Stimulated activated naive CD4-positive, alpha-beta T cell treated with Interleukin-2 at 50 U/mL for 16 hours (primary cell): ENCODE results near the gene ZBED3.

Experiments
- DNase-seq: peaks from one replicate; lab custom pipeline; 2025; lab: John Stamatoyannopoulos, UW

The ZBED3 gene

GRCh38 chr5:77076961-77077828 is 9.9 kb downstream of the ZBED3 start:
- peak; percentile 26 for DNase-seq

GRCh38 chr5:77074745-77075144 is 12.3 kb downstream of the ZBED3 start:
- DNase-seq: no peak

GRCh38 chr5:77073667-77074066 is 13.4 kb downstream of the ZBED3 start:
- DNase-seq: no peak

DNA sequence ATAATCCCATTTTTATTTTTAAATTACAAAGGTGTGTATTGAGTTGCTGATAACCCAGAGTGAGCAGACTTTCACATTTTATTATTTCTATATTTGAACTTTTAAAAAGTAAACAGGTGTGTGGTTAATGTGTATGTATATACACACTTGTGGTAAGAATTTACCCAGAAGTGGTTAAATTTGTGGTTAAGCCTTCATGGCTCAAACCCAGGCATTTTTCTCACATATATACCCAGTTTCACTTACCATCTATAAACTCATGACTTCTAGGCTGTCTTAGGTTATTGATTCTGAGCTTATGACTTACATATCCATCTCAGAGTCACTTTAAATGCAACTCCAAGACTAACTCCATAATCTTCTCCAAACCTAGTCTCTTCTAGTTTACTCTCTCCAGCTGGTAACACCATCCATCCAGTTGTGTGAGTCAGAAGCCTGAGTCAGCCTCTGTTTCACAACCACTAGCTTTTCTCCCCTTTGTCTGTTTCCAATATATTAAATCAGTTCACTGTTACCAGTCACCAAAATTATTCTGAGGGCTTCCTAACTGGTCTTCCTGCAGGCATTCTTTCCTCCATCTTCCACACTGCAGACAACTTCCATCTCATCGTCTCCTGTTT is 20.2 kb downstream of the ZBED3 start:
- no peak for DNase-seq

GRCh38 chr5:77066184-77066583 is 20.9 kb downstream of the ZBED3 start:
- no peak for DNase-seq

- no peak for DNase-seq
These were observed 21.8 kb downstream of the ZBED3 start for GRCh38 chr5:77065256-77065655.

DNA sequence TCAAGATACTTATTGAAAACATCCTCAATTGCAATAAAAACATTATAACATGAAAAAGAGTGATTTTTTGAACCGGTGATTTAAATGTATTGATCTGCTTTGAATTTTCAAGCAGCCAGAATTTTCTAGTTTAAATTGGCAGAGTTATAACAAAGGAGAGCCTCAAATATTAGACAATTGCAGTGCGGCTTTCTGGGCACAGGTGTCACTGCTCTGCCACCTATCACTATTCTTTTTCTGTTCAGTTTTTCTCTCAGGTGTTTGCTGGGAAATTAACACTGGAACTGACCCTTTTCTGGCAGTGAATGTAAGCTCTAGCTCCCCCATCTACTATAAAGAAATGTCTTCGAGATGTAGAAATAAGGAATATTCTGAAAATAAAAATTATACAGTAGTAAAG is 23.0 kb downstream of the ZBED3 start:
- DNase-seq: no peak

GRCh38 chr5:77046416-77047073 is 40.5 kb downstream of the ZBED3 start:
- no peak for DNase-seq

GRCh38 chr5:77035950-77036349 is 51.1 kb downstream of the ZBED3 start:
- DNase-seq: no peak

DNA sequence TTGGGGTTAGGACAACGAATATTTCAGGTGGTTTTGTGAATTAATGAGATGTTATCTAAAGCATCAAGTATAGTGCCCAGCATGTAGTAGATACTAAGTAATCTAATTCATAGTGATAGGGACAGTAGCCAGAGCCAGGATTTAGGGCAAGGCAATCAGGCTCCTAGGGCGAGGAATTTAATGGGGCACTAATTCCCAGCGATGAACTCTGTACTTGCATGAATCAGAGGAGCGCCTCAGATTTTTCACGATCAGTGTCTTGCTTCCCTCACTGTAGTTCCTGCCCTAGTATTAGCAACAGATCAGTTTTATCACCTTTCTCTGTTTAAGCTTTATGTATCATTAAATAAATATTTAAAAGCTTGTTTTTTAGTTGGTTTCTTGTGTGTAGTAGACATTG is 53.7 kb downstream of the ZBED3 start:
- DNase-seq: no peak

- no peak for DNase-seq
These were observed 54.5 kb downstream of the ZBED3 start for GRCh38 chr5:77032635-77033034.

DNA sequence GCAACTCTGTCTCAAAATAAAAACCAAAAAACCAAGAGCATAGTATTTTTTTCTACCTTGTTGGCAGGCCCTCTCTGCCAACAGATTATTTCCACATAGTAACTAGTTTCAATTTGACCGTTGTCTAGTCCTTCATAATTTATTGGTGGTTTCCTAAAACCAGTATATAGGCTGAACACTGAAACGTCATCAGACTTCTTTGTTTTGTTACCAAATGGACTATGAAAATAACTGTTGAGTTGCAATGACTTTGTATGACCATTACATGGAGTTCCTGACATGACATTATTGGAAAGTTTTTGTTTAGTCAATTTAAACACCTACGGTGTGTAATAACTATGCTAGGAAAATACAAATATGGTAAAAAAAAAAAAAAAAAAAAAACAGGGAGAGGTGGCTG is 55.2 kb downstream of the ZBED3 start:
- no peak for DNase-seq

DNA sequence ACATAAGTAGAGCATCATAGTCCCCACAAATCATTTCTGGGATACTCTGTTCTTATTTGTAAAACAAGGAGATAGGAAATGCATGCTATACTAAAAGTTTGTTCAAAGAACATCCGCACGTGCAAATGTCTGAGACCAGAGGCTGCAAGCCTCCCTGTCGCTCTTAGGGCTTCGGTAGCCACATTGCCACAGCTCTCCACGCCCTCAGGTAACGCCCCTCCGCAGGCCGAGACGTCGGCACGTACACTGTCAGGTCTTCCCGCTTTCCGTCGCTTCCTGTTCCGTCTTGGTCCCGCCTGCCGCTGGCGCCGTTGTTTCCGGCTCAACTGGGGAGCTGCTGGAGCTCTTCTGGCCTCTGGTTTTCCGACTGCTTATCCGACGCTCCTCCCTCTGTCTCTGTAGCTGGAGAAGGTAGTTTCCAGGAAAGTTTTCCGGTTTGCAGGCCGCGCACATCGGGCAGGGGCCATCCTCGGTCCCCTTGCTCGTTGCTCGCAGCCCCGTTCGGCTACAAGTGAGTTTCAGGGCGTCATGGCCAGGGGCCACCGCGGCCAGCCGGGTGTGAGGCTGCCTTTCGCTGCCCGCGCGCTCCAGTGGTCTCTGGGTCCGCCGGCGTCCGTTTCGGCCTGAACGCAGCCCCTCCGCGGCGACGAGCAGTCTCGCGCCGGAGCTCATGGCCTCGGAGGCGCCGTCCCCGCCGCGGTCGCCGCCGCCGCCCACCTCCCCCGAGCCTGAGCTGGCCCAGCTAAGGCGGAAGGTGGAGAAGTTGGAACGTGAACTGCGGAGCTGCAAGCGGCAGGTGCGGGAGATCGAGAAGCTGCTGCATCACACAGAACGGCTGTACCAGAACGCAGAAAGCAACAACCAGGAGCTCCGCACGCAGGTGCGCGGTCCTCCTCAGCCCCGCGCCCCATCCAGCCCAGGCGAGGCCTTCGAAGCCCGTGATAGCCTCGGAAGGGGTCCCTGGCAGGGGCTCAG is 56.7 kb downstream of the ZBED3 start, which contains the start of gene AGGF1:
Gene AGGF1 (plus strand): TSS at position 308 of the 975 bp plus-strand sequence. CDS start 363 bp downstream, at position 671.
- peak; percentile 94 for DNase-seq

GRCh38 chr5:77029376-77029885 is 57.7 kb downstream of the ZBED3 start:
- no peak for DNase-seq

- no peak for DNase-seq
These were observed 58.3 kb downstream of the ZBED3 start for GRCh38 chr5:77028631-77029375.

- no peak for DNase-seq
These were observed 62.6 kb downstream of the ZBED3 start for GRCh38 chr5:77024490-77024889.

DNA sequence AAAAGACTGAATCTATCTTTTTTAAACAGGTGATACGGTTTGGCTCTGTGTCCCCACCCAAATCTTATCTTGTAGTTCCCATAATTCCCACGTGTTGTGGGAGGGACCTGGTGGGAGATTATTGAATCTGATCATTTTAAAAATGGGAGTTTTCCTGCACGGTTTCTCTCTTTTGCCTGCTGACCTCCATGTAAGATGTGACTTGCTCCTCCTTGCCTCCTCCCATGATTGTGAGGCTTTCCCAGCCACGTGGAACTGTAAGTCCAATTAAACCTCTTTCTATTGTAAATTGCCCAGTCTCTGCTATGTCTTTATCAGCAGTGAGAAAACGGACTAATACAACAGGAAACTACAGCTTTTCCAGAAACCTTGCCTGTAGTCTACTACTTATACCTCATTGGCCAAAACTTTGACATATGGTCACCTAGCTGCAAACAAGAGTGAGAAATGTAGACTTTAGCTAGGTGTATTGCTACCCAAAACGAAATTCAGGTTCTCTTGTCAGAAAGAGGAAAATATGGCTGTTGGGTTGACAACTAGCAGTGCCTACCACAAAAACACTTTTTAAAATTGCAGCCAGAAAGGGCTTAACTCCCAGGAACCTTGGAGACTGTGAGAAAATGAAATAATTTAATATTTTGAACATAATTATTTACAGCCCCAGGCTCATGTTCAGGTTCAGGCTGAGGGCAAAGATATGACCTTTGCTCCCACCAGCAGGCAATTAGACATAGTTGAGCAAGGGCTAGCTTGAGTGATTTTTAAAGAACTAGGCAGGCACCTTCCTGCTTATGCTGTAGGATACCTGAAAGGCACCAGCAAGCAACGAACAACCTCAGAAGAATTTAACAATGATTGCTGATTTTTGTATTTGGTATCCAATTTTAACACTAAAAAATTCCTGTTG is 64.3 kb downstream of the ZBED3 start:
- DNase-seq: no peak
